NCI-H446 (cell line): ENCODE data around the gene BCAR1.
"Not testable (repeated sequence)": the region's sequence is repeated elsewhere in the genome, so short reads cannot be mapped to it uniquely, and the experiment has no call there.

Experiments used
- DNase-seq, 2 experiments: peaks; one replicate each; lab custom pipeline; 2025; lab: John Stamatoyannopoulos, UW

BCAR1 gene

GRCh38 chr16:75251280-75252048 is at the start of gene BCAR1:
Gene BCAR1 (minus strand): TSS chr16:75251624. CDS start chr16:75251482, 142 bp downstream.
- DNase-seq, result peak in 1 of 2 experiments; percentile 81

- DNase-seq, result no peak
Measured at GRCh38 chr16:75298267-75298666, 46.8 kb upstream of the BCAR1 start.

GRCh38 chr16:75296606-75297005 is 45.2 kb upstream of the BCAR1 start:
- DNase-seq, result no peak

- DNase-seq, result no peak
Measured at GRCh38 chr16:75294773-75295459, 43.5 kb upstream of the BCAR1 start.

- DNase-seq, result no peak
Measured at GRCh38 chr16:75293772-75294171, 42.3 kb upstream of the BCAR1 start.

- no peak for DNase-seq
Measured at GRCh38 chr16:75293173-75293572, 41.7 kb upstream of the BCAR1 start.

- no peak for DNase-seq
Measured at GRCh38 chr16:75292691-75293090, 41.3 kb upstream of the BCAR1 start.

- DNase-seq, result no peak
Measured at GRCh38 chr16:75289189-75289588, 37.8 kb upstream of the BCAR1 start.

GRCh38 chr16:75288596-75289120 is 37.2 kb upstream of the BCAR1 start:
- no peak for DNase-seq

GRCh38 chr16:75288181-75288580 is 36.8 kb upstream of the BCAR1 start:
- DNase-seq, result no peak

- no peak for DNase-seq
Measured at GRCh38 chr16:75287708-75288107, 36.3 kb upstream of the BCAR1 start.

- DNase-seq, result no peak
Measured at GRCh38 chr16:75286389-75286788, 35.0 kb upstream of the BCAR1 start.

GRCh38 chr16:75282466-75283281 is 31.2 kb upstream of the BCAR1 start:
- peak; percentile 87 to 93 for DNase-seq

GRCh38 chr16:75281826-75282225 is 30.4 kb upstream of the BCAR1 start:
- DNase-seq, result peak in 1 of 2 experiments; percentile 22

GRCh38 chr16:75281009-75281408 is 29.6 kb upstream of the BCAR1 start:
- not testable (repeated sequence) for DNase-seq

GRCh38 chr16:75280331-75280804 is 28.9 kb upstream of the BCAR1 start:
- no peak for DNase-seq

- DNase-seq, result peak; percentile 25 to 76
Measured at GRCh38 chr16:75279305-75279704, 27.9 kb upstream of the BCAR1 start.

- no peak for DNase-seq
Measured at GRCh38 chr16:75273054-75273925, 21.9 kb upstream of the BCAR1 start.

- not testable (repeated sequence) for DNase-seq
Measured at GRCh38 chr16:75272629-75273028, 21.2 kb upstream of the BCAR1 start.

GRCh38 chr16:75272097-75272551 is 20.7 kb upstream of the BCAR1 start:
- no peak for DNase-seq
